Testis (tissue), 3 donors: ENCODE data around the gene GLE1. TPM values are rescaled to one million over a fixed set of nuclear protein-coding genes. Genes with fewer than 3 reads are reported as not detected.
A peak's percentile ranks its signal among the peaks of the same experiment; 100 is the strongest.

ENCODE experiments used
- DNase-seq: peaks from one replicate; pipeline ENCODE4 v3.0.0-alpha.2; 2019
- H3K27ac ChIP-seq, 2 donors: fragments of 200-600 bp; sonication (generic); one replicate each; pipeline ENCODE4 v1.5.1; 2019
- H3K27me3 ChIP-seq: fragments of 200-600 bp; sonication (generic); one replicate; pipeline ENCODE4 v1.5.1; 2019
- H3K36me3 ChIP-seq: fragments of 200-600 bp; sonication (generic); one replicate; pipeline ENCODE4 v1.5.1; 2017; ENCODE audit warnings: low read depth; ENCODE audit errors: missing control alignments
- H3K4me1 ChIP-seq: fragments of 200-600 bp; sonication (generic); one replicate; pipeline ENCODE4 v1.5.1; 2019
- H3K4me3 ChIP-seq, 2 donors: fragments of 200-600 bp; sonication (generic); one replicate each; pipeline ENCODE4 v1.5.1; 2017 to 2019
- H3K9me3 ChIP-seq: fragments of 200-600 bp; sonication (generic); one replicate; pipeline ENCODE4 v1.5.1; 2017
- CTCF ChIP-seq, 3 experiments: fragments of 450-650 bp in 2 of 3; fragments of 200-600 bp in 1 of 3; sonication (generic) in 1 of 3; IDR thresholded peaks; one replicate each; pipeline ENCODE4 v1.5.1; 2016 to 2019; ENCODE audit warnings: antibody characterized with exemption in 3 of 3, mild to moderate bottlenecking in 2 of 3, moderate library complexity in 1 of 3
- POLR2A ChIP-seq: fragments of 450-650 bp; IDR thresholded peaks from one replicate; pipeline ENCODE4 v1.6.1; 2017; ENCODE audit warnings: antibody characterized with exemption, mild to moderate bottlenecking, moderate library complexity
- WGBS, 2 donors: methylation state at CpG; one replicate each; pipeline ENCODE4 v1.1.5; 2018; 5-methylcytosine and 5-hydroxymethylcytosine counted together
- intact Hi-C: fragments of 100-400 bp; cut with DNase I; formaldehyde crosslinking; loops from one replicate; pipeline ENCODE4 v1.15.1; 2023; ENCODE audit warnings: low total_unique reads
- polyA plus RNA-seq: library from polyadenylated mRNA; stranded (reverse); fragments of 350-450 nt; fragmentation: Illumina TruSeq; extraction: RNeasy Lipid Tissue Mini Kit (QIAGEN cat#74804); gene quantifications from one replicate; pipeline ENCODE4 v1.2.3, GENCODE V29; 2014; ENCODE audit warnings: low read depth, low replicate concordance; ENCODE audit not compliant: insufficient read depth
- total RNA-seq, 2 donors: library from RNA; depleted of rRNA; stranded (reverse); fragments of >200 nt; gene quantifications; one replicate each; pipeline ENCODE4 v1.2.3, GENCODE V29; 2016

GLE1 gene
- total and polyA plus RNA-seq, 3 donors from 2014 or later, result 44.7 to 82.3 (median 59.7) TPM

- Histone ChIP-seq H3K27ac (no peak overlapping the region), H3K4me3 (no peak overlapping the region), H3K36me3 (no peaks in the 10 kb centered on the region), H3K9me3 (no peaks in the 10 kb centered on the region), H3K27me3 (no peaks in the 10 kb centered on the region), H3K4me1 (no peaks in the 10 kb centered on the region)
- TF ChIP-seq CTCF (IDR thresholded peaks at IDR 0.05) (no peak), POLR2A (no peak)
- no peak for DNase-seq
- intact Hi-C loops, result no loop called here
- WGBS, 2 donors, result 94% methylated on average over 6 of the region's 6 CpGs
These were observed 17.4 kb downstream of the GLE1 start for GRCh38 chr9:128521956-128522355.

- Histone ChIP-seq H3K27me3 (no peaks in the 10 kb centered on the region), H3K4me3 (no peak overlapping the region), H3K4me1 (no peaks in the 10 kb centered on the region), H3K9me3 (no peaks in the 10 kb centered on the region), H3K36me3 (no peaks in the 10 kb centered on the region), H3K27ac (peak overlapping the region in 1 of 2 donors; percentile 30)
- peak; percentile 38 for DNase-seq
- TF ChIP-seq POLR2A (no peak), CTCF (IDR thresholded peaks at IDR 0.05) (no peak)
- intact Hi-C loops, result no loop called here
- 34 to 43% methylated on average over 13 of the region's 13 CpGs for WGBS, 2 donors
These were observed 18.8 kb downstream of the GLE1 start for GRCh38 chr9:128523199-128523925.

GRCh38 chr9:128526720-128527119 is 22.2 kb downstream of the GLE1 start:
- no peak for DNase-seq
- WGBS, 2 donors, result 78 to 100% methylated on average over 2 of the region's 2 CpGs
- Histone ChIP-seq H3K27me3 (no peaks in the 10 kb centered on the region), H3K27ac (no peak overlapping the region), H3K36me3 (no peaks in the 10 kb centered on the region), H3K4me1 (no peaks in the 10 kb centered on the region), H3K9me3 (no peaks in the 10 kb centered on the region), H3K4me3 (no peak overlapping the region)
- intact Hi-C loops, result no loop called here
- TF ChIP-seq CTCF (IDR thresholded peaks at IDR 0.05), result no peak
- TF ChIP-seq POLR2A, result no peak

GRCh38 chr9:128528445-128529160 is 24.1 kb downstream of the GLE1 start:
- Histone ChIP-seq H3K36me3 (no peaks in the 10 kb centered on the region), H3K4me3 (no peak overlapping the region), H3K27me3 (no peaks in the 10 kb centered on the region), H3K4me1 (no peaks in the 10 kb centered on the region), H3K9me3 (no peaks in the 10 kb centered on the region), H3K27ac (no peak overlapping the region)
- no peak for DNase-seq
- 89 to 92% methylated on average over 15 of the region's 15 CpGs for WGBS, 2 donors
- TF ChIP-seq POLR2A (no peak), CTCF (IDR thresholded peaks at IDR 0.05) (no peak)
- intact Hi-C loops, result no loop called here
